Measurements from ENCODE around the gene PNKD.
A peak's percentile ranks its signal among the peaks of the same experiment; 100 is the strongest.
"Not testable (repeated sequence)": the region's sequence is repeated elsewhere in the genome, so short reads cannot be mapped to it uniquely, and the experiment has no call there.

PNKD gene

DNA sequence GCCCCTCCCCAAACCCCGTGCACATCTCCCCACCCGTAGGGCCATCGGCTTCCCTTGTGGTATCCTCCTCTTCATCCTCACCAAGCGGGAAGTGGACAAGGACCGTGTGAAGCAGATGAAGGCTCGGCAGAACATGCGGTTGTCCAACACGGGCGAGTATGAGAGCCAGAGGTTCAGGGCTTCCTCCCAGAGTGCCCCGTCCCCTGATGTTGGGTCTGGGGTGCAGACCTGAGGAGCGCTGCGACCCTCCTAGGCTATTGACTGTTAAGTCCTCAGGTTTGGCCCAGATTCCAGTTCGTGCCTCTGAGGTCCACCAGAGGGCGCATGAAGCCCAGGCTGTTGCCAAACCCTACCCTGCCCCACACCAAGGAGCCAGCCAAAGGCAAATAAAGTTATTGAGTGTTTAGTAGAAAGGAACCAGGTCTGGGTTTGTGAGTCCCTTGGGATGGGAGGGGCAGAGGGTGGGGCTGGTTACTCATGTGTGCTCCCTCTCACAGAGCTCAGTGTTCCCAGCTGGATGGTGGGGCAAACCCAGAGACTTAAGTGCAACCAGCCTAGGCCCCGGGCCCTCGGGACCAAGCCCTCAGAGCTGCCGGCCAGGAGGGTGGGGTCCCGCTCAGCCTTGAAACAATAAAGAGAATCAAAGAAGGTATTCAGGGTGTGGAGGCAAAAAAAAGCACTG, 2.4 kb downstream of the PNKD start:
- peak; percentile 62 for DNase-seq (ENCODE audit: low read depth, low spot score)

- not testable (repeated sequence) for DNase-seq (ENCODE audit: low read depth, low spot score)
Measured at GRCh38 chr2:218273214-218273907, 3.0 kb downstream of the PNKD start.

GRCh38 chr2:218273908-218274249, 3.6 kb downstream of the PNKD start:
- no peak for DNase-seq (ENCODE audit: low read depth, low spot score)

- DNase-seq (ENCODE audit: low read depth, low spot score), result no peak
Measured at GRCh38 chr2:218274586-218274985, 4.3 kb downstream of the PNKD start.

DNA sequence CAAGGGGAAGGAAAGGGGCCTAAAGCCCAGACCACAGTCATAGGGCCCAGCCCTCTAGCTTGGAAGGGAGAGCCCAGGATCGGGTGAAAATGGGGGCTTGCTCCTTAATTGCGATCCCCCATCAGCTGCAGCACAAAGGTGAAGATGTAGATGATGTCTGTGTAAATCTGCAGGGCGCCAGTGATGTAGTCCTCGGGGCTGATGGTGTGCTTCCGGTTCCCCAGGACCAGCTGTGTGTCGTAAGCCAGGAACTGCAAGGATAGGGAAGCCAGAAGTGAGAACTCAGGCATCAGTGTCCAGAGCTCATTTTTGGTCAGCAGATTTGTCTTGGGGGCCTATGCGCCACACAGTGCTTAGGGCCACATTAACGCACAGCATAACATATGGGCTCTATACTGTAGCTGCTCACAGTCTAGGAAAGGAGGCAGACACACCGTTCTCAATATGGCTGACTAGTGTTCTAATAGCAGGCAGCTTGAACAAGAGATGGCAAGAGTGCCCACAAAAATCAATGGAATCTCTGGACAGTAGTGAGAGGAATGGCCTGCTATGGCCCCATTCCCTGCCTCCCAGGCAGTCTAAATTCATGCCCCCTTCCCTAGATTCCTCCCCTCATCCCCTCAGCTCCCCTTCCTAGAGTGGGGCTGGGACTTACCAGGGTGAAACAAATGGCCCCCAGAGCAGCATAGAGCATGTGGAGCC, 5.2 kb downstream of the PNKD start:
- no peak for DNase-seq (ENCODE audit: low read depth, low spot score)

DNA sequence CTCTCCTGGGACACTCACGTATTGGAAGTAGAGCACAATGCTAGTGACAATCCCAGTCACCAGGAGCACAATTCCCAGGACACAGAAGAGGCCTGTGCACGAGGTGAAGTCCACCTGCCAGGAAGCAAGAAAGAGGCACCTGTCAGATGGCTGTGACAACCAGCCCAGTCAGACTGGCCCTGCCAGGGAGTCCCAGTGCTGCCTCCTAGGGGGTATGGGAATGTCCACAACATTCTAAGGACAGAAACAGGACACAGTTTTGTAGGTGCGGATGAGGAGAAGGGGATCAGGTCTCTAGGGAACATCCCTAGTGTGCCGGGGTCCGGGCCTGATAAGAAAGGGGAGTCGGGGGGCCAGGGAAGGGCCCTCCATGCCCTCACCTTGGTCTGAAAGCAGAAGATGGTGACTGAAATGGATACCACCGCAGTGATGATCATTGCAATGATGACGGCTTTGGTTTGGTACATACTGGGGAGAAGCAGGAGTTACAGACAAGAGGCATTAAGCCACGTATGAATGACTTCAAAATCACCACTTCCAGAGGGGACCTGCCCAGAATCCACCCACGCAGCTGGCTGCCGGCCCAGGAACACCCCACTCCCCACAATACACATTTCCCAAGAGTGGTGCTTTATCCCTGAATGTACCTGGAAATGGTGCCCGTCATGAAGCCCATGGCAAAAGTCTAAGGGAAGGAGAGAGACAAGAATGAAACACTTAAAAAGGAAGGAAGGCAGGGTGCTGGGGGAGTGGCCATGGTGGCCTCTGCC, 6.9 kb downstream of the PNKD start:
- no peak for DNase-seq (ENCODE audit: low read depth, low spot score)

DNA sequence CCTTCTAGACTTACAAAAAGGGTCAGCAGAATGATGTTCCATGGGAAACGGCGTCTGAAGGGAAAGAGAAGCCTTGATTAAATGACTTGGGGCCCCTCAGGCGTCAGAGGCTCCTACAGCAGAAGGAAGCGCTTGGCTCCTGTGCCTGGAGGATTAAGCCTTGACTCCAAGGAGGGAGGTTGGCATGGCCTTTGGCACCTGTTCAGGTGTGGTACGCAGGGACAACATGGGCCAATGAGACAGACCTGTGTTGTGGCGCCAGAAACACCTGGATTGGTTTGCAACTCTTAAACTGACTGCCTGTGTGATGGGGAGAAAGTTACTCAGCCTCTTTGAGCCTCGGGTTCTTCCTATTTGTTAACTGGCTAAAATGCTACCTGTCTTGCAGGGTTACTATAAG, 7.6 kb downstream of the PNKD start:
- DNase-seq (ENCODE audit: low read depth, low spot score), result no peak

GRCh38 chr2:218278531-218279360, 8.4 kb downstream of the PNKD start:
- no peak for DNase-seq (ENCODE audit: low read depth, low spot score)

- no peak for DNase-seq (ENCODE audit: low read depth, low spot score)
Measured at GRCh38 chr2:218280260-218280870, 10.0 kb downstream of the PNKD start.

DNA sequence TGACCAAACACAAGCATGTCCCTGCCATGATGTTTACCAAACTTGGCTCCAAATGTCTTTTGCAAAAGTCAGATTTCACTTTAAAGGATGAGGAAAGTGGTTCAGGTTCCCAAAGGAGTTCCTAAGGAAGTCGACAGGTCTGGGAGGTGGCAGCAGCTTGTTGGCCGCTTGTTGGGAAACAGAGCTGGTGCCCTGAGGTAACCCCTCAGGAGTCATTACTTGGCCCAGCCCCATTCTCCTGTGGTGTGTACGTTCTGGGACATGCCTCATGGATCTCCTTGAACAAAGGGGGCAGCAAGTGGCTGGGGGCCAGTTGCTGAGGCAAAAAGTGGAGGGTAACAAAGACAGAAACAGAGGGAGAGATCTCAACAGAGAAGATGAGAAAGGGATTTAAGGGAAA, 11.1 kb downstream of the PNKD start:
- DNase-seq (ENCODE audit: low read depth, low spot score), result no peak

DNA sequence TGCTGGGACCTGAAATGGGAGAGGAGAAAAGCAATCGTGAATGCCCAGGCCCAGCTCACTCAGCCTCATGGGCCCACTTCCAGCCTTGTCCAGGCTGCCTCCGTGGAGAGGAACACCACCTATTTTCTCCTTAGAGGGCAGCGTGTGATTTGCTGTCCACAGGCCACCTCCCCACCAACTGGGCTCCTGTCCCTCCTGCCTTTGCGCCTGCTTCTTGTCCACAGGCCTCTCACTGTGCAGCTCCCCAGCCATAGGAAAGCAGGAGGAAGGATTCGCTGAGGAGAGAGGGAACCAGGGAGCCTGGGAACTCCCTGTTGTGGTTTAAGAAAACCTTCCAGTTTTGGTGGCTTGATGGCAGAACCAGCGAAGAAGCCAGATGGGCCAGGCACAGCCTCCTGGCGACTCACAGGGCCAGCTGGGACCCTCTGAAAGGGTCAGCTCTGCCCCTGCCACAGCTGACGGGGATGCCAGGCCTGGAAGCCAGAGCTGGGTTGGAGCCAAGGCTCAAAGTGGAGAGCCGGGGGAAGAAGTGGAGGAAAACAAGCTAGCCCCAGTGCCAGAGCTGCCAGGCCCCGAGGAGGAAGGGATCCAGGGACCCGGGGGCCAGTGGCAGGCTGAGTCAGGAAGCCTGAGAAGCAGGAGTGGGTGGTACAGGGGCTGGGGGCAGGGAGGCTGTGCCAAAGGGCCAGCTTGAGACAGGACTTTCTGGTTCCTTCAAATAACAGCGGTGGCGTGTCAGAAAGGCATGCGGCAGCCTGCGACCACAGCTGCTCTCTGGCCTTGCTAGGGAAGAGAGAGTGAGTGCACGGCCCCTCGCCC, 12.1 kb downstream of the PNKD start:
- DNase-seq (ENCODE audit: low read depth, low spot score), result no peak

DNA sequence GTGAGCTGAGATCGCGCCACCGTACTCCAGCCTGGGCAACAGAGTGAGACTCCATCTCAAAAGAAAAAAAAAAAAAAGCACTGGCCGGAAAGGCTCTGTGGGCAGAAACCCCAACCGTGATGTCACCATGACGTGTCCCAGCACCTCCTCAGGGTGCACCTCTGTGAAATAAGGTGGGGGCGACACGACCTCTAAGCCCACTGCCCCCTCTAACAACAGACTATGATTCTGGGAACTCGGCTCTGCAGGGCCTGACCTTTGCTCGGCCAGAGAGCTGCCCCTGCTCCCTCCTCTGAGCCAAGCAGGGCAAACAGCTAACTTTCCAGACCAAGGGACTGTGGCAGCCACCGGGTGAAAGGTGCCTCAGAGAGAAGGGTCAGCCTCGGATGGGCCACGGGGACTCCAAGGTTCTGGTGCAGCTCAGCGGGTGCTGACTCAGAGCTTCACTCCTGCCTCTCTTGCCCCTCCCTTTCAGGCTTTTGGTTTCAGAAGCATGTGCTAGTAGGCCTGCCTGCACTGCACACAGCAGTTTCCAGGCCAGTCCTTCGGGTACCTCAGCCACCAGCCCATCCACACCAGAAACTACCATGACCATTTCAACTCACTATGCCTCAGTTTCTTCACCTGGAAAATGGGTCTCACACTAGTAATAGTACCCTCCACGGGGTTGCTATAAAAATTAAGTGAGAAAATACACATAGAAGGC, 13.9 kb downstream of the PNKD start:
- no peak for DNase-seq (ENCODE audit: low read depth, low spot score)

DNA sequence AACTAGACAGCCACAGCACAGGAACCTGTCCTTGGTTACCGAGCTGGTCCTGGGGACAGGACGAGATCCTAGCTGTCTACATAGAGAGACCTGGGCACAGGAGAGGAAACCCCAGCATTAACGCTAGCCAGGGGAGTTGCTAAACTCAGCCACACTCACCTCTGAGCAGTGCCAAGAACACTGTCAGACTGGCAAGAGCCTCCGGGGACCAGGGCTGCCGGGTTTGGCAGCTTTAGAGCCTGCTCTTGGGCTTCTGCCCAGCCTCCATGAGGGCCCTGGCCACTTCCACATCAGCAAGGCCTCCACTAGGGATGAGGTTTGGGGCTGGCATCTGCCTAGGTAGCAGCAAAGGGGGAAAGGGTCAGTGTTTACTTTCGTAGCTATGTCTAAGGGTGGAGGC, 15.3 kb downstream of the PNKD start:
- DNase-seq (ENCODE audit: low read depth, low spot score), result no peak

- peak; percentile 51 for DNase-seq (ENCODE audit: low read depth, low spot score)
Measured at GRCh38 chr2:218286570-218287459, 16.5 kb downstream of the PNKD start.

GRCh38 chr2:218289639-218290315, 19.5 kb downstream of the PNKD start:
- no peak for DNase-seq (ENCODE audit: low read depth, low spot score)

DNA sequence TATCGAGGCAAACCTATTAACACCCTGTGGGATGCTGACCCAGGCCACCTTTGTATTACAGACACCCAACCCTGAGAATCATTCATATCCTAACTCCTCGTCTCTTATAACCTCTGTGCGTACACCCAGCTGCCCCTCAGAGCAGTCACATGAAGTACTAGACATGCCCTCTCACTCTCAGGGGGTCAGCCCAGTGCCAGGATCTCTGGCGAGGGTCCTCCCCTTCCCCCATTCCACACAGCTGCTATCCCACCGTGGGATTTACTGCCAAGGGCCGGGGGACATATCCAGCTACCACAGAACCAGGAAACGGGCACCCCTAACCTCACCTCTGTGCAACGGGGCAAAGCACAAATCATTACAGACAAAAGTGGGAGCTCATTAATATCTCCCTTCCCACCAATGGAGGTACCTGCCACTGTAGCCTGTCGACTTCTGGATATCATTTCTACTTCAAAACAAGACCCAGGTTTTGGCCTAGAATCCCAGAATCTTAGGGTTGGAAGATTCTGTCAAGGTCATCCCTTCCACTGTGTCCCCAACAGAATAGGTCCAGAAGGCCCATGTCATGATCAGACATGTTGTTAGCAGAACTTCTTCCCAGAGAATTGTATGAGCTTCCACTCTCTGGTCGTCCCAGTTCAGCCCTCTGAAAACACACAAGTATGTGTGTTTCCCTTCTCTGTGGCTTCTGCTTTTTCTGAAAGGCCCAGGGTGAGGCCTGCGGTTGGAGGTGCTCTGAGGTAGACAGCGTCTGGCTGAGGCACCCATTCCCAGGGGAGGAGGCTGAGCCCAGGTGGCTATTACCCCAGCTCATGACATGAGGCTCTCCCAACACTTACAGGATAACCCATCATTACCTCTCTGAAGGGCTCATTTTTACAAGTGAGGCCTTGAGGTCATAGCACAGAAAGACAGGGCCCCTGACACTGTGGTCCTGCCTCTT, 20.3 kb downstream of the PNKD start:
- no peak for DNase-seq (ENCODE audit: low read depth, low spot score)

Measured in activated CD4-positive, CD25-positive, alpha-beta regulatory T cell treated with anti-CD3 and anti-CD28 coated beads, Interleukin-2, amount 50 U/mL, for 16 hours (primary cell).